Measurements from ENCODE around the gene ARMC8. TPM values are rescaled to one million over a fixed set of nuclear protein-coding genes. Genes with fewer than 3 reads are reported as not detected.

Gene ARMC8
- total RNA-seq, 4 donors from 2014 or later: 79.3 to 93.0 (median 84.9) TPM

GRCh38 chr3:138271189-138271794, 84.2 kb downstream of the ARMC8 start:
- Histone ChIP-seq H3K36me3 (peaks cover 43 to 94% (median 79%) of the 10 kb centered on the region in 4 donors), H3K27ac (replicated peaks in 1 of 4) (no peak overlapping the region), H3K4me3 (no peak overlapping the region), H3K4me1 (no peaks in the 10 kb centered on the region), H3K9me3 (no peaks in the 10 kb centered on the region), H3K27me3 (no peaks in the 10 kb centered on the region)
- DNase-seq (ENCODE audit: extremely low spot score): no peak
- WGBS: 92% methylated on average over 2 of the region's 2 CpGs
- no peak for TF ChIP-seq EP300 (IDR thresholded peaks at IDR 0.05)
- no peak for TF ChIP-seq POLR2AphosphoS5 (IDR thresholded peaks at IDR 0.05)
- TF ChIP-seq, protein P1, sequence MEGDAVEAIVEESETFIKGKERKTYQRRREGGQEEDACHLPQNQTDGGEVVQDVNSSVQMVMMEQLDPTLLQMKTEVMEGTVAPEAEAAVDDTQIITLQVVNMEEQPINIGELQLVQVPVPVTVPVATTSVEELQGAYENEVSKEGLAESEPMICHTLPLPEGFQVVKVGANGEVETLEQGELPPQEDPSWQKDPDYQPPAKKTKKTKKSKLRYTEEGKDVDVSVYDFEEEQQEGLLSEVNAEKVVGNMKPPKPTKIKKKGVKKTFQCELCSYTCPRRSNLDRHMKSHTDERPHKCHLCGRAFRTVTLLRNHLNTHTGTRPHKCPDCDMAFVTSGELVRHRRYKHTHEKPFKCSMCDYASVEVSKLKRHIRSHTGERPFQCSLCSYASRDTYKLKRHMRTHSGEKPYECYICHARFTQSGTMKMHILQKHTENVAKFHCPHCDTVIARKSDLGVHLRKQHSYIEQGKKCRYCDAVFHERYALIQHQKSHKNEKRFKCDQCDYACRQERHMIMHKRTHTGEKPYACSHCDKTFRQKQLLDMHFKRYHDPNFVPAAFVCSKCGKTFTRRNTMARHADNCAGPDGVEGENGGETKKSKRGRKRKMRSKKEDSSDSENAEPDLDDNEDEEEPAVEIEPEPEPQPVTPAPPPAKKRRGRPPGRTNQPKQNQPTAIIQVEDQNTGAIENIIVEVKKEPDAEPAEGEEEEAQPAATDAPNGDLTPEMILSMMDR (IDR thresholded peaks at IDR 0.05): no peak
- no peak for TF ChIP-seq POLR2A (IDR thresholded peaks at IDR 0.05; ENCODE audit: low read depth)
- intact Hi-C loops (cut with DNase I): no loop called here

GRCh38 chr3:138281561-138281960, 94.5 kb downstream of the ARMC8 start:
- Histone ChIP-seq H3K36me3 (peaks cover 26 to 68% (median 41%) of the 10 kb centered on the region in 4 donors), H3K4me1 (no peaks in the 10 kb centered on the region), H3K27me3 (no peaks in the 10 kb centered on the region), H3K9me3 (no peaks in the 10 kb centered on the region), H3K4me3 (no peak overlapping the region), H3K27ac (replicated peaks in 1 of 4) (no peak overlapping the region)
- intact Hi-C loops (cut with DNase I): no loop called here
- WGBS: 95% methylated on average over 3 of the region's 3 CpGs
- no peak for TF ChIP-seq EP300 (IDR thresholded peaks at IDR 0.05)
- TF ChIP-seq, protein P1 (IDR thresholded peaks at IDR 0.05): no peak
- no peak for TF ChIP-seq POLR2AphosphoS5 (IDR thresholded peaks at IDR 0.05)
- DNase-seq (ENCODE audit: extremely low spot score): no peak

DNA sequence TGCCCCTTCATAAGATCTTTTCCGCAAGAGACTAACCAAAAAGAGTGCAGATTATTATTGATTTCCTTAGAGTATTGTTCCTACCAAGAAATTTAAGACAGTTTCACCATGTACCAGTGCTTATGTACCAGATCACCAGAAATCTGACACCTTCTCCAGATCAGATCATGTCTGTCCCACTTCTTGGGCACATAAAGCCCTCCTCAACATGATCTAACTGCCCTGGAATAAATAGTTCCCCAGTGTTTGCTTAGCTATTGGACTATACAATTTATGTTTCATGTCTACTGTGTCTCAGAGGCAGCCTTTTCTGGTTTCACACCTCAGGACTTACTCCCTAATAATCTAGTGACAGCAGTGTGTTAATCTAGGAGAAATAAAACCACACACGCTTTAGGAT, 95.7 kb downstream of the ARMC8 start:
- Histone ChIP-seq H3K27ac (replicated peaks in 1 of 4) (no peak overlapping the region), H3K4me1 (no peaks in the 10 kb centered on the region), H3K4me3 (no peak overlapping the region), H3K27me3 (no peaks in the 10 kb centered on the region), H3K36me3 (peaks cover 33 to 71% (median 49%) of the 10 kb centered on the region in 4 donors), H3K9me3 (no peaks in the 10 kb centered on the region)
- intact Hi-C loops (cut with DNase I): no loop called here
- no peak for DNase-seq (ENCODE audit: extremely low spot score)
- WGBS: 81% methylated on average over 2 of the region's 2 CpGs
- TF ChIP-seq POLR2AphosphoS5 (IDR thresholded peaks at IDR 0.05): no peak
- TF ChIP-seq EP300 (IDR thresholded peaks at IDR 0.05): no peak
- no peak for TF ChIP-seq POLR2A (IDR thresholded peaks at IDR 0.05; ENCODE audit: low read depth)
- TF ChIP-seq, protein P1 (IDR thresholded peaks at IDR 0.05): no peak

GRCh38 chr3:138284079-138284478, 97.0 kb downstream of the ARMC8 start:
- Histone ChIP-seq H3K27me3 (no peaks in the 10 kb centered on the region), H3K4me1 (no peaks in the 10 kb centered on the region), H3K27ac (replicated peaks in 1 of 4) (no peak overlapping the region), H3K9me3 (no peaks in the 10 kb centered on the region), H3K36me3 (peaks cover 36 to 79% (median 53%) of the 10 kb centered on the region in 4 donors), H3K4me3 (no peak overlapping the region)
- WGBS: 100% methylated on average over 1 of the region's 1 CpG
- TF ChIP-seq, protein P1 (IDR thresholded peaks at IDR 0.05): no peak
- DNase-seq (ENCODE audit: extremely low spot score): peak; percentile 42
- intact Hi-C loops (cut with DNase I): no loop called here

- WGBS: 98% methylated on average over 2 of the region's 2 CpGs
- no peak overlapping the region for H3K4me3 ChIP-seq
- H3K36me3 ChIP-seq: peaks cover 44 to 82% (median 60%) of the 10 kb centered on the region in 4 donors
- no peak for TF ChIP-seq POLR2A (IDR thresholded peaks at IDR 0.05; ENCODE audit: low read depth)
- TF ChIP-seq EP300 (IDR thresholded peaks at IDR 0.05): no peak
- TF ChIP-seq POLR2AphosphoS5 (IDR thresholded peaks at IDR 0.05): no peak
- TF ChIP-seq, protein P1 (IDR thresholded peaks at IDR 0.05): no peak
- no peaks in the 10 kb centered on the region for H3K27me3 ChIP-seq
- H3K4me1 ChIP-seq: no peaks in the 10 kb centered on the region
- H3K27ac ChIP-seq (replicated peaks in 1 of 4): no peak overlapping the region
- intact Hi-C loops (cut with DNase I): no loop called here
- DNase-seq (ENCODE audit: extremely low spot score): no peak
- no peaks in the 10 kb centered on the region for H3K9me3 ChIP-seq
Measured at GRCh38 chr3:138284957-138285477, 97.9 kb downstream of the ARMC8 start.
